Activated naive CD8-positive, alpha-beta T cell (primary cell): ENCODE data around the gene AKR1B1.

Experiments used
- H3K27ac Mint-ChIP-seq: one replicate; pipeline ENCODE4 v1.8.0; 2021; ENCODE audit warnings: mixed read lengths
- H3K27me3 Mint-ChIP-seq: one replicate; pipeline ENCODE4 v1.8.0; 2021; ENCODE audit warnings: mixed read lengths
- H3K36me3 Mint-ChIP-seq: one replicate; pipeline ENCODE4 v1.8.0; 2021; ENCODE audit warnings: mixed read lengths
- H3K4me1 Mint-ChIP-seq: one replicate; pipeline ENCODE4 v1.8.0; 2021; ENCODE audit warnings: low read depth, mixed read lengths
- H3K4me3 Mint-ChIP-seq: one replicate; pipeline ENCODE4 v1.8.0; 2021; ENCODE audit warnings: mild to moderate bottlenecking, mixed read lengths
- H3K9me3 Mint-ChIP-seq: one replicate; pipeline ENCODE4 v1.8.0; 2021; ENCODE audit warnings: low read depth, mixed read lengths

The AKR1B1 gene

GRCh38 chr7:134458341-134458805 is 527 bp downstream of the AKR1B1 start:
- H3K4me3 Mint-ChIP-seq = peak overlapping the region; percentile 90
- H3K4me1 Mint-ChIP-seq = peaks cover 53% of the 10 kb centered on the region
- H3K36me3 Mint-ChIP-seq = peaks cover 3% of the 10 kb centered on the region
- H3K9me3 Mint-ChIP-seq = no peaks in the 10 kb centered on the region
- H3K27me3 Mint-ChIP-seq = no peaks in the 10 kb centered on the region
- peak overlapping the region; percentile 41 for H3K27ac Mint-ChIP-seq

- H3K27me3 Mint-ChIP-seq = no peaks in the 10 kb centered on the region
- H3K4me1 Mint-ChIP-seq = peaks cover 60% of the 10 kb centered on the region
- no peaks in the 10 kb centered on the region for H3K9me3 Mint-ChIP-seq
- H3K36me3 Mint-ChIP-seq = peaks cover 4% of the 10 kb centered on the region
- H3K4me3 Mint-ChIP-seq = peak overlapping the region; percentile 90
- no peak overlapping the region for H3K27ac Mint-ChIP-seq
Observed at GRCh38 chr7:134457210-134457609, 1.7 kb downstream of the AKR1B1 start.

- Mint-ChIP-seq H3K27ac (peak overlapping the region; percentile 65), H3K9me3 (no peaks in the 10 kb centered on the region), H3K27me3 (no peaks in the 10 kb centered on the region), H3K4me1 (peaks cover 52% of the 10 kb centered on the region), H3K4me3 (peak overlapping the region; percentile 49), H3K36me3 (peaks cover 6% of the 10 kb centered on the region)
Observed at GRCh38 chr7:134454277-134454676, 4.6 kb downstream of the AKR1B1 start.

- H3K9me3 Mint-ChIP-seq = no peaks in the 10 kb centered on the region
- peaks cover 50% of the 10 kb centered on the region for H3K4me1 Mint-ChIP-seq
- H3K27me3 Mint-ChIP-seq = no peaks in the 10 kb centered on the region
- H3K36me3 Mint-ChIP-seq = peaks cover 8% of the 10 kb centered on the region
- no peak overlapping the region for H3K4me3 Mint-ChIP-seq
- H3K27ac Mint-ChIP-seq = no peak overlapping the region
Observed at GRCh38 chr7:134453518-134453917, 5.4 kb downstream of the AKR1B1 start.

GRCh38 chr7:134452991-134453473 is 5.9 kb downstream of the AKR1B1 start:
- no peak overlapping the region for H3K27ac Mint-ChIP-seq
- peaks cover 8% of the 10 kb centered on the region for H3K36me3 Mint-ChIP-seq
- no peaks in the 10 kb centered on the region for H3K27me3 Mint-ChIP-seq
- H3K4me1 Mint-ChIP-seq = peaks cover 46% of the 10 kb centered on the region
- no peak overlapping the region for H3K4me3 Mint-ChIP-seq
- H3K9me3 Mint-ChIP-seq = no peaks in the 10 kb centered on the region

- Mint-ChIP-seq H3K4me3 (no peak overlapping the region), H3K4me1 (peaks cover 40% of the 10 kb centered on the region), H3K27me3 (no peaks in the 10 kb centered on the region), H3K9me3 (no peaks in the 10 kb centered on the region), H3K27ac (no peak overlapping the region), H3K36me3 (peaks cover 8% of the 10 kb centered on the region)
Observed at GRCh38 chr7:134452419-134452838, 6.5 kb downstream of the AKR1B1 start.

- Mint-ChIP-seq H3K9me3 (no peaks in the 10 kb centered on the region), H3K4me1 (peaks cover 36% of the 10 kb centered on the region), H3K4me3 (no peak overlapping the region), H3K36me3 (peaks cover 8% of the 10 kb centered on the region), H3K27me3 (no peaks in the 10 kb centered on the region), H3K27ac (no peak overlapping the region)
Observed at GRCh38 chr7:134451656-134452055, 7.2 kb downstream of the AKR1B1 start.

GRCh38 chr7:134450294-134451000 is 8.5 kb downstream of the AKR1B1 start:
- Mint-ChIP-seq H3K4me1 (peaks cover 29% of the 10 kb centered on the region), H3K27me3 (no peaks in the 10 kb centered on the region), H3K9me3 (no peaks in the 10 kb centered on the region), H3K27ac (no peak overlapping the region), H3K4me3 (no peak overlapping the region), H3K36me3 (peaks cover 9% of the 10 kb centered on the region)

- H3K4me3 Mint-ChIP-seq = no peak overlapping the region
- peaks cover 11% of the 10 kb centered on the region for H3K36me3 Mint-ChIP-seq
- no peaks in the 10 kb centered on the region for H3K27me3 Mint-ChIP-seq
- no peaks in the 10 kb centered on the region for H3K9me3 Mint-ChIP-seq
- peaks cover 21% of the 10 kb centered on the region for H3K4me1 Mint-ChIP-seq
- H3K27ac Mint-ChIP-seq = no peak overlapping the region
Observed at GRCh38 chr7:134449680-134450079, 9.2 kb downstream of the AKR1B1 start.

- Mint-ChIP-seq H3K27ac (no peak overlapping the region), H3K4me3 (no peak overlapping the region), H3K27me3 (no peaks in the 10 kb centered on the region), H3K36me3 (peaks cover 18% of the 10 kb centered on the region), H3K4me1 (peaks cover 10% of the 10 kb centered on the region), H3K9me3 (no peaks in the 10 kb centered on the region)
Observed at GRCh38 chr7:134448356-134449229, 10.3 kb downstream of the AKR1B1 start.

- Mint-ChIP-seq H3K4me3 (no peak overlapping the region), H3K27me3 (no peaks in the 10 kb centered on the region), H3K27ac (no peak overlapping the region), H3K9me3 (no peaks in the 10 kb centered on the region), H3K36me3 (peaks cover 22% of the 10 kb centered on the region), H3K4me1 (peaks cover 3% of the 10 kb centered on the region)
Observed at GRCh38 chr7:134447383-134447782, 11.5 kb downstream of the AKR1B1 start.

- no peaks in the 10 kb centered on the region for H3K27me3 Mint-ChIP-seq
- no peak overlapping the region for H3K27ac Mint-ChIP-seq
- peaks cover 22% of the 10 kb centered on the region for H3K36me3 Mint-ChIP-seq
- H3K4me1 Mint-ChIP-seq = no peaks in the 10 kb centered on the region
- H3K4me3 Mint-ChIP-seq = no peak overlapping the region
- H3K9me3 Mint-ChIP-seq = no peaks in the 10 kb centered on the region
Observed at GRCh38 chr7:134446923-134447322, 12.0 kb downstream of the AKR1B1 start.

GRCh38 chr7:134446446-134446845 is 12.5 kb downstream of the AKR1B1 start:
- H3K4me1 Mint-ChIP-seq = no peaks in the 10 kb centered on the region
- no peaks in the 10 kb centered on the region for H3K27me3 Mint-ChIP-seq
- H3K36me3 Mint-ChIP-seq = peaks cover 22% of the 10 kb centered on the region
- no peaks in the 10 kb centered on the region for H3K9me3 Mint-ChIP-seq
- H3K4me3 Mint-ChIP-seq = no peak overlapping the region
- no peak overlapping the region for H3K27ac Mint-ChIP-seq

- Mint-ChIP-seq H3K9me3 (no peaks in the 10 kb centered on the region), H3K36me3 (peaks cover 28% of the 10 kb centered on the region), H3K4me3 (no peak overlapping the region), H3K27ac (no peak overlapping the region), H3K4me1 (no peaks in the 10 kb centered on the region), H3K27me3 (no peaks in the 10 kb centered on the region)
Observed at GRCh38 chr7:134444961-134445315, 14.0 kb downstream of the AKR1B1 start.

GRCh38 chr7:134444198-134444960 is 14.5 kb downstream of the AKR1B1 start:
- no peak overlapping the region for H3K27ac Mint-ChIP-seq
- H3K4me3 Mint-ChIP-seq = no peak overlapping the region
- H3K9me3 Mint-ChIP-seq = no peaks in the 10 kb centered on the region
- H3K27me3 Mint-ChIP-seq = no peaks in the 10 kb centered on the region
- no peaks in the 10 kb centered on the region for H3K4me1 Mint-ChIP-seq
- H3K36me3 Mint-ChIP-seq = peaks cover 31% of the 10 kb centered on the region
